Measurements from ENCODE around the gene RBMS3. TPM values are rescaled to one million over a fixed set of nuclear protein-coding genes. Genes with fewer than 3 reads are reported as not detected.
"Not testable (repeated sequence)": the region's sequence is repeated elsewhere in the genome, so short reads cannot be mapped to it uniquely, and the experiment has no call there.

Gene RBMS3
- total RNA-seq, 1 donor from 2014 or later = 79.3 TPM

GRCh38 chr3:29385046-29385830 lies 104.4 kb downstream of the RBMS3 start:
- DNase-seq (ENCODE audit: low spot score) = no peak

DNA sequence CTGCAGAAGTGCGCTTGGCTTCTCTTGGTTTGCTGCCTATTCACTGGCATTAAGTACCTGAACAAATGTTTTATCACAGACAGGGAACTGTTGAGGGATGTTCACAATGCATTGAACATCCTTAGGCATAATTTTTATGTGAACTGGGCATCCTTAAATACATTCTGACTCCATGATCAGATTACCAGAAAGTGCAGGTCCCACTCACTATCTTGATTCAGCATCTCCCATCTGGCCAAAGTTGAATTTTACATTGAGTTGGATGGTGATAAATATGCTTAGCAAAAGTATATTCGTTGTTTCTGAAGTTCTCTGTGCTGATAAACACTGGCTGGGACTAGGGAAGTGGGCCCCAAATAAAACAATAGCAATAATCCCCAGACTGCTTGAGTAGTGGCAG lies 108.5 kb downstream of the RBMS3 start:
- DNase-seq (ENCODE audit: low spot score) = no peak

GRCh38 chr3:29392625-29393388 lies 111.9 kb downstream of the RBMS3 start:
- no peak for DNase-seq (ENCODE audit: low spot score)

DNA sequence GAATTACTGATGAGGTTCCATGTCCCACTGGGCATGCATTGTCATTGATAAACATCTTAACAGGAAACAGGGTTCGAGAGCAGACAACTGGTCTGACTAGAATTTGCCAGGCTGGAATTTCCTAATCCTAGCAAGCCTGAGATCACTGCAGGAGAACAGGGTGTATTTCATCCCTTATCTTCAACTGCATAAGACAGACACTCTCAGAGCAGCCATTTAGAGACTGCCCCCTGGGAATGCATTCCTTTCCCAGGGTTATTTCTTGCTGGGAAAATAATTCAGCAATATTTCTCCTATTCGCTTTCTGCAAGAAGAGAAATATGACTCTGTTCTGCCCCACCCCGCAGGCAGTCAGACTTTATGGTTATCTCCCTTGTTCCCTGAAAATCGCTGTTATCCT lies 113.1 kb downstream of the RBMS3 start:
- not testable (repeated sequence) for DNase-seq (ENCODE audit: low spot score)

- DNase-seq (ENCODE audit: low spot score) = no peak
Observed at GRCh38 chr3:29397406-29397805, 116.5 kb downstream of the RBMS3 start.

DNA sequence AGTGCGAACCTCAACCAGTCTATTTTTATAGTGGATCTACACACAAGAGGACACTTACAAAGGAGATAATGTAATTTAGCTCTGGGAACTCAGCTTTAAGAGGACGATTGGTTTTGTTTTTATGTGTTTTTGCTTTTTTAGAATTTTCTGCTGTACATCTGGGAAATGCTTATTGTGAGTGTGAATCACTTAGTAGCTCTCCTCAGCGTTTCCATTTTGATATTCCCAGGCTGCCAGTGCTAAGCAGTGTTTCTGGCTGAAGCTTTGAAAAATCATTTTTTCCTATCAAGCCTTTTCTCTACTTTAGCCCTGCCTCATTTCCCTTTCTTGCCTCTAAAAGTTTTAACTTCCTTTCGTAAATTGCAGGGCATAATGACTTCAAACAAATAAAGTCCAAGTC lies 117.9 kb downstream of the RBMS3 start:
- DNase-seq (ENCODE audit: low spot score) = no peak

DNA sequence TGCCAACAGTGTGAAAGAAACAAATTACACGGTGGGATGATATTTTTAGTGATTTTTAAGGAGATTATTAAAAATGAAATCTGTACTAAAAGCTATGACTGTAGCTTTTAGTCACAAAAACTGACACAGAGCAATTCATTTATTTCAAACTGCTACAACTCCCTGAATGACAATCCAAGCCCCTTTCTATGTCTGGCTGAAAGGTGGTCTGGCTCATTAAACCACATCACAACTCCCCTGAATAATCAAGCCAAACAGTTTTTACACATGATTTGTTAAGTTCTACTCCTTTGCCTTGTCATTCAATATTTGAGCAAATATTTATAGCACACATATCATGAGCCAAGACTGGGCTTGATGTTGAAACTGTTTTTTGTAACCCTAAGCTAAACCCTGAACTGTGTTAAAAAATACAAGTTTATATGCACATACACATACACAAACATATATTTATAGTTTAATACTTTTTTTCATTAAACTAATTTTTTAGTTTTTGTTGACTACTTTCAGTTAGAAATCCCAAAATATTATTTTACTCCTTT lies 125.5 kb downstream of the RBMS3 start:
- DNase-seq (ENCODE audit: low spot score) = no peak

- DNase-seq (ENCODE audit: low spot score) = no peak
Observed at GRCh38 chr3:29408676-29409075, 127.8 kb downstream of the RBMS3 start.

GRCh38 chr3:29409409-29409808 lies 128.5 kb downstream of the RBMS3 start:
- DNase-seq (ENCODE audit: low spot score) = no peak

- DNase-seq (ENCODE audit: low spot score) = no peak
Observed at GRCh38 chr3:29410220-29410619, 129.3 kb downstream of the RBMS3 start.

GRCh38 chr3:29410660-29411405 lies 130.0 kb downstream of the RBMS3 start:
- DNase-seq (ENCODE audit: low spot score) = no peak

GRCh38 chr3:29412110-29412509 lies 131.2 kb downstream of the RBMS3 start:
- no peak for DNase-seq (ENCODE audit: low spot score)

- DNase-seq (ENCODE audit: low spot score) = no peak
Observed at GRCh38 chr3:29414468-29415224, 133.8 kb downstream of the RBMS3 start.

- no peak for DNase-seq (ENCODE audit: low spot score)
Observed at GRCh38 chr3:29415482-29416223, 134.8 kb downstream of the RBMS3 start.

GRCh38 chr3:29416514-29416913 lies 135.6 kb downstream of the RBMS3 start:
- no peak for DNase-seq (ENCODE audit: low spot score)

GRCh38 chr3:29420106-29420505 lies 139.2 kb downstream of the RBMS3 start:
- no peak for DNase-seq (ENCODE audit: low spot score)

DNA sequence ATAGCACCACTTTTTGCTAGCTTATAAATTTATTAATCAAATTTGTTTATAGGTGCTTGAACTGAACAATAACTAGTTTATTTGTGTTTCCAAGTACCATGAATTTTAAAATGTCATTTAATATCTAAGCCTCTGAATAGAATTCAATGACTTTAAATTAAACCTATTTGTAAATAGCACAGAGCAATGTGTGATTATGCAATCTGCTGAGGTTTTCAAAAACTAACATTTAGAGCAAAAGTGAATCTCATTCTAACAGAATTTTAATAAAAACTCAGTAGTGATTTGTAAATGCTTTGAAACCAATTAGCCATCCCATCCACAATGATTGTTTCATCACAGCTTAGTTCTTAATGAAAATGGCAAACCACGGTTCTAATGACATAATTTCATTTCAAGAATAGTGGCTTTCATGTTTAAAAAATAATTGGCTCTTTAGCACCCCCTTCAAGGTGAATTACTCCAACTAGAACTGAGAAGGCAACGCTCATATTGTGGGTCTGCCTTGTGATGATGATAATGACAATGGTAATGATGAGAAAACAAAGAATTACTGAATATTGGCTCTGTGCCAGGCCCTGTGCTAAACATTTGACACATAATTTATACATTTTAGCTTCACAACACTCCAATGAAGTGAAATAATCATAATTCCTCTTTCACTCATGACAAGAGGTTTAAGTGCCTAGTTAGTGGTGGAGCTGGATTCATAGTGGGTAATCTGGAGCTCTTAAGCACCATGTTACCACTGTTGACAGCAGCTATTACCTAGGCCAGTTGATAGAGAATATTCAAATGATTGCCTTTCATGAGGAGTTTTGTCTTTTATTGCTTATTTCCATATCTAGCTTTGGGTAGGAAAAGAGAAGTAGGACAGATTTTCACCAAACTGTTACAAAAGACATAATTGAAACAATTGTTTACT lies 145.7 kb downstream of the RBMS3 start:
- DNase-seq (ENCODE audit: low spot score) = no peak

DNA sequence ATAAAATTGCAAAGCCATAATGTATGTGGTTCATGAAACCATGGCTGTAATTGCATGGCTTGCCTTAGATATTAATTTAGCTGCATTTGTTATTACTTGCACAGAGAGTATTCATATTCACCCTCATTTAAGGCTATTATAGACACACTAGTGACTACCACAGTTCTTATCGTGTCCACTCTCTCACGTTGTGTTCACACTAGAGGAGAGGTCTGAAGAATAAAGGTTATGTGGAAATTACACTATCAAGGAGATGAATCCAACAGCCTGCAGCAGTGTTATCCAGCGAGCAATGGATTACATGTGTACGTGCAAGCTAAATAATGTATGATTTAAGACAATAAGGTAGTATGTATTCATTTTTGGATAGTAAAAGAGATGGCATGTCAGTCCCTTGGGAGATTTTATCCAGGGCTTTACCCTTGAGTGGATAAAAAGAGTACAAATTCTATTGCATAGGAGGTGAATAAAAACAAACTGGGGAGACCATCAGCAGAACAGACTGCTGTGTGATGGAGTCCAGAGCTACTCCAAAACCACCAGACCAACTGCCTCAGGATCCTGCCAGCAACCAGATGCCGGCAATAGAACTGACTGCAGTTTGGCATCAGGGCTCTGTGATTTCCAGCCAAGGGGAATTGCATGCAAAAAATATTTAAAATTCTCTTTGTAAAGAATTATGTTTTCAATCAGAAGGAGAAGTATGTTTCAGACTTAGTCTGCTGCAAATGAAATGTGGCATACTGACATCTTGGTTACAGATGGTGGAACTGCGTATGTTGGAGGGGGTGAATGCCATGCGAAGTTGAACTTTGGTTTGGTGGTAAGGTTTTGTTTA lies 146.6 kb downstream of the RBMS3 start:
- no peak for DNase-seq (ENCODE audit: low spot score)
